HG03064 (cell line): ENCODE results near the gene STK39.

Experiments
- ATAC-seq: cut with Tn5 transposase; IDR thresholded peaks from one replicate; pipeline ENCODE4 v1.9.1; 2021; ENCODE audit warnings: low read depth; ENCODE audit not compliant: unreplicated experiment

Gene STK39

DNA sequence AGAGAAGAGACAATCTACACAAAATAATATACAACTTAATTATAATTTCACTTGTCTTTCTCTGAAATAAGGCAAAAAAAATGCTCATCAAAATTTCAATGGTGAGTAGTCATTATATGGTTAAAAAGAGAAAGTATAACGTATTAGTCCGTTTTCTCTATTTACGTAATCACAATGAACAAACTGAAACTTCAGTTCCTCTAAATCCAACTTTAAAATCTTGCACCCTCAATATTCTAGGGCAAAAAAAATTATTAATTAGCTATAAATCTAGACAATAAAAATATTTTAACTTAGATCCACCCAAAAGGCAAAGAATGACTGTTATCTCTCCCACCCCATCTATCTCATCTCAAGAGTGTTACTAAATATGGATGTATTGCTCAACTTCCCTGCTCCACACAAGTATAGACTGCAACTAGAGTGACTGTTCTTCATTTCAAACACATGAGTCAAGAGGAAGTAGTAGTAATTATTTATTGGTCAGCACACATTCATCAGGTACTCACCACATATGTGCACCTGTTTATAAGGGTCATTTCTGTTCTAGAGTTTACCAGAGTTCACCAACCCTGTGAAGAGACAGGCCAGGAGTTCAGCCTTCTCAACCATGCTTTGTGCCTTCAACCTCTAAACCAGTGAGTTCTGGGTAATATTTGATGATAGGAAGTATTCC is 36.4 kb downstream of the STK39 start:
- ATAC-seq = no peak

DNA sequence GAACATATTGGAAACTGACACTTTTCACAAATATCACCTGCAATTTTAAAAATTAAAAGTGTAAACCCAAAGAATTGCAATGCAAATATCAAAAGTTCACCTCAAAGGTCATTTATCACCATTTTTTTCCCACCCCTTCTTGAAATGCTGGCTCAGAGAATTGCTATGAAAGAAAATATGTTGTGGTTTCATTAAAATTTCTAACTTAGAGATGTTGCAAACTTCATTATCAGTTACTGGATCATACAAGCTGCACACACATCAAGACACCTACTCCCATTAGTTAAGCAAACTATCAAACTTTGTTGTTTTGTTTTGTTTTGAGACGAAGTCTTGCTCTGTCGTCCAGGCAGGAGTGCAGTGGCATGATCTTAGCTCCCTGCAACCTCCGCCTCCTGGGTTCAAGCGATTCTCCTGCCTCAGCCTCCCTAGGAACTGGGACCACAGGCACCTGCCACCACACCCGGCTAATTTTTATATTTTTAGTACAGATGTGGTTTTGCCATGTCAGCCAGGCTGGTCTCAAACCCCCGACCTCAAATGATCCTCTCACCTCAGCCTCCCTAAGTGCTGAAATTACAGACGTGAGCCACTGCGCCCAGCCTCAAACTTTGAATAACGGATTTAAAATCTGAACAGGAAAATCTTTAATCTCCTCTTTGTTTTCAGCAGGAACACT is 37.0 kb downstream of the STK39 start:
- no peak for ATAC-seq

- no peak for ATAC-seq
Measured at GRCh38 chr2:168208652-168209051, 38.7 kb downstream of the STK39 start.

DNA sequence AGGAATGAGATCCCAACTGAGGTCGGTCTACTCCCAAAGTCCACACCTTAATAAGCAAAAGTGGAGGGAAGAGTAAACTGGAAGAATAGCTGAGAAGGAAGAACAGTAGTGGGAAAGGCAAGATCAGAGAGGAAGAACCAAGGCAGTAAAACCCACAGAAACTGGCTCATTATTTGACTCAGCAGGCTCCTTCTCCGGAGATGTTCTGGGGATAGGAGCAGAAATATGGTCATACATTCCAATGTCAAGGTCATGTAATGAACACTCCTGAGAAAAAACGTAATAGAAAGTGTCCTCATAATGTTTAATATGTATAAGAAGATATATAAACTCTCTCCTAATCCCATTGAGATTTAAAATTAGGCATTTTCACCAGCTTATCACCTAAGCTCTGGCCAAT is 39.5 kb downstream of the STK39 start:
- no peak for ATAC-seq

- ATAC-seq = no peak
Measured at GRCh38 chr2:168203762-168204693, 43.4 kb downstream of the STK39 start.

DNA sequence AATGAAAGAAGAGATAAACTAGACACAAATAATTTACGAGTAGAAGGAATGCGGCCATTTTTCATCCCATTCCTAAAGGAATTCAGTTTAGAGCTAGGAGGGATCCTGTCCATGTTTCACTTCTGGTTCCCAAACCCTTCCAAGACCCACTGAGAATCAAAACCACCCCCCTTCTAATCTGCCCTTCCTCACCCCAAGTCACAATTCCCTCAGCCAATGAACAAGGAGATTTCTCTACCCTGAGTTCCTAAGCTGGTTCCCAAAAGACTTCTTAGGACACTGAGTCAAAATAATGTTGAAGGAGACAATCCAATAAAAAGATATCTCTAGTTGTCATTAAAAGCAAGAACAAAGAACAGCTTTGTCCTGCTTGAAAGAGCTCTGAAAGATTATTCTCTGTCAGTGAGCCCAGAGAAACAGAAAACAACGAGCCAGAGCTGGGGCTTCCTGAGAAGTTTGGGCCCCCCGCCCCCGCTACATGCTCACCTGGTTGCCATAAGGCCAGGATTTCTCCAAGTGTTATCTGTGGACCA is 45.7 kb downstream of the STK39 start:
- ATAC-seq = no peak

- no peak for ATAC-seq
Measured at GRCh38 chr2:168200930-168201583, 46.3 kb downstream of the STK39 start.

GRCh38 chr2:168198476-168199207 is 48.8 kb downstream of the STK39 start:
- ATAC-seq = no peak

DNA sequence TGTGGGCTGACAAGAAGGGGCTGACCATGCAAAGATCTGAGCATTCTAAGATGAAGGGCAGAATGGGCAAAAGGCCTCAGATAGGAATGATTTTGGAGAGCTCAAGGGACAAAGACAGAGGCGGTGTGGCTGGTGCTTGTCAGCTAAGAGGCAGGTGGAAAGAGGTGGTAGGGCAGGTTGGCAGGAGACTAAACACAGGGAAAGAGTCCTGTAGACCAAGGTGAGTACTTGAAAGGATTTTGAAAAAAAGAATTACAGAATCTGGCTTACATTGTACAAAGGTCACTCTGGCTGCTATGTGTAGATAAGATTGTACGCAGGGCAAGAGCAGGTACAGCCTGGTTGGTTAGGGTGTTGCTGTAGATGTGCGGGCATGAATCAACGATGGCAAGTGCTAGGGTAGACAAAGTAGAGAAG is 50.6 kb downstream of the STK39 start:
- no peak for ATAC-seq

DNA sequence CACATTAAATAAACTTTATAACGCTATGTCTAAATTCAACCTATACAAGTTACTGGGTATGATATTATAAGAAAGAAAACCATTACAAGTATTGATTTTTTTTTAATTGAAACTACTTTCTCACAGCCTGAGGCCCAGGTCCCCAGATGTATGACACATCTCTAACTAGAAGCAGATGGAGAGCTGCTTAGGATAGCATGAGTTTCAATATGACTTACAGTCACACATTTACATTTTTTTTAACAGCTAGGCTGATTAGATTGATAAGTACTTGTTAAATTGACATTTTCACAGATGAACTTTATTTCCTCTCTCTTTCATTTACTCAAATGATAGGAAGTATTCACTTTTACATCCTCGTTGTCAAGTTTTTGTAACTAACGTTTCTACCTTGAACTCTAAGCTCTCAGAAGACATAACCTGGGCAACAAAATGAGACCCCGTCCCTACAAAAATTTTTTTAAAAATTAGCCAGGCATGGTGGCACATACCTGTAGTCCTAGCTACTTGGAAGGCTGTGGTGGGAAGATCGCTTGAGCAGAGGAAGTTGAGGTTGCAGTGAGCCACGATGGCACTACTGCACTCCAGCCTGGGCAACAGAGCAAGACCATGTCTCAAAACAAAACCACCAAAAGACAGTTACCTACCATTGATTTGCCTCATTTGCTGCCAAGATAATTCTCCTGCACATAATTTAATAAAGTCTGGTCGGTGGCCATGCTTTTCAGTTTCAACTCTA is 52.4 kb downstream of the STK39 start:
- peak; percentile 91 for ATAC-seq

- no peak for ATAC-seq
Measured at GRCh38 chr2:168192839-168193616, 54.4 kb downstream of the STK39 start.

GRCh38 chr2:168191955-168192785 is 55.2 kb downstream of the STK39 start:
- no peak for ATAC-seq

DNA sequence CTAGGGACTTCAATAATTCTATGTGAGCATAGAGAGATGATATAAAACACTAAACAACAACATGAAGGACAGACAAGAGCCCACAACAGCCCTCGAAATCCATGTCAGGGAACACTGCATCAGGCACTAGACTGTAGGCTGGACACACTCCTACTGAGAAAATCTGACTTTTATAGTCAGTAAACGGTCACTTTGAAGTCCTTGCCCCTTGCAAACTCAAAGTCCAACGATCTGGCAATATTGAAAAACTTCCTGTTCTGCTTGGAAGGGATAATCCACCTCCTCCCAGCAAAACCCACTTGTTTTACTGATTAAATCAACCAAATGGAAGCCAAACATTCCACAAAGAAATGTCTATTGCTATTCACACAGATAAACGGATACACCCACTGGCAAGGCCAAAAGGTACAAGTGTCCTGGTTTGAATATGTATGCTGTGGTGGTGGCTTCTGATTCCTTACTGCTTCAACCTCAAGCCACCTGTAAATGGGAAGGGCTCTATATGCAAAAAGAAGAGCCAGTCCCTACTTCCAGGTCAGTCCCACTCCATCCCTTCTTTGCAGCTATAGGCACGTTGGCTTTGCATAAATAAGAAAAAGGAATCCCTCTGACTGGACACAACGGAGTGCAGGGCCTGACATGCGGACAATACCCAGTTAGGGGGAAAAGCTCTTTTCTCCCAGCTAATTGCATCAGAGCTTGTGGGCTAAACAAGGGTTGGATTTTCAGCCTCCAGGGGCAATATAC is 56.6 kb downstream of the STK39 start:
- ATAC-seq = no peak

GRCh38 chr2:168189835-168190569 is 57.4 kb downstream of the STK39 start:
- no peak for ATAC-seq

- no peak for ATAC-seq
Measured at GRCh38 chr2:168188002-168188401, 59.4 kb downstream of the STK39 start.

- ATAC-seq = no peak
Measured at GRCh38 chr2:168186452-168186851, 60.9 kb downstream of the STK39 start.
